VCaP (cell line): ENCODE results near the gene DPH2.

Source experiments
- H3K27ac ChIP-seq: fragments of 450-650 bp; 2 replicates; pipeline ENCODE4 v1.5.1; 2017
- CTCF ChIP-seq: fragments of 450-650 bp; conservative IDR thresholded peaks from 2 replicates; pipeline ENCODE4 v1.5.1; 2017; ENCODE audit warnings: mild to moderate bottlenecking, moderate library complexity

Gene DPH2

GRCh38 chr1:43978264-43978550, 8.4 kb downstream of the DPH2 start:
- TF ChIP-seq CTCF, result no peak
- peak overlapping the region; percentile 76; the same call in 1 of the 2 replicates for H3K27ac ChIP-seq

DNA sequence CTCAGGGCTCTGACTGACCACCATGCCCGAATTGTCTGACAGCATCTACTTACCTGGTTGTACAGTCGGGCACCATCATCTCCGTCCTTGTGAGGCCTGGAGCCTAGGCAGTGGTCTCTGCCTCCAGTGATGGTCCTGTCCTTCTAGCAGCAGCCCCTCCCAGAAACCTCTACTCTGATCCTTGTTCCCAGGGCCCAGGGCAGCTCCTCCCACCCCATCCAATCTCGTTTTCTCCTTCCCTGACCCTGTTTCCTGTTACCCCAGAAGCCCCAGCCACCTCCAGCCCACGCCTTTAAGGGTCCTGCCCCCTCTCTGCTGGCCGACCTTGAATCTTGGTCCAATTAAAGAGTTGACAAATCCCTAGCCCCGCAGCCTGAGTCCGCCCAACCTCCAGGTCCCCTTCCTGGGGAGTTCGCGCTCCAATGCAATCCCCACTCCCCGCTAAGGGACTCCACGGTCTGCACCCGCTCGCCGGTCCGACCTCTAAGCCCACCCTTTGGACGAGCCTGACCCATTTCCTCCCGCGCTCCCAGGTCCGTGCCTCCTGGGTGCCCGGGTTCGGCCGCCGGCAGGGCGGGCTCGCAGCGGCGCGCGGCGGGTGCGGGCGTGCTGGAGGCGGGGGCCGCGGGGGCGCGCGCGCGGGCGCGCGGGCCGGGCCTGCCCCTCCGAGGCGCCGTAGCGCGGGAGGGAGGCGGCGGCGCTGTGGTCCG, 8.9 kb downstream of the DPH2 start, which contains the start of gene B4GALT2:
B4GALT2 (plus strand) TSS at position 660 of the 710 bp plus-strand sequence. CDS start 1,951 bp downstream, outside the sequence.
- H3K27ac ChIP-seq, result peak within 1 kb of the TSS; percentile 76
- no peak for TF ChIP-seq CTCF

- TF ChIP-seq CTCF, result no peak
- peak overlapping the region; percentile 76; the same call in 1 of the 2 replicates for H3K27ac ChIP-seq
These were observed 9.4 kb downstream of the DPH2 start for GRCh38 chr1:43979261-43979527.

DNA sequence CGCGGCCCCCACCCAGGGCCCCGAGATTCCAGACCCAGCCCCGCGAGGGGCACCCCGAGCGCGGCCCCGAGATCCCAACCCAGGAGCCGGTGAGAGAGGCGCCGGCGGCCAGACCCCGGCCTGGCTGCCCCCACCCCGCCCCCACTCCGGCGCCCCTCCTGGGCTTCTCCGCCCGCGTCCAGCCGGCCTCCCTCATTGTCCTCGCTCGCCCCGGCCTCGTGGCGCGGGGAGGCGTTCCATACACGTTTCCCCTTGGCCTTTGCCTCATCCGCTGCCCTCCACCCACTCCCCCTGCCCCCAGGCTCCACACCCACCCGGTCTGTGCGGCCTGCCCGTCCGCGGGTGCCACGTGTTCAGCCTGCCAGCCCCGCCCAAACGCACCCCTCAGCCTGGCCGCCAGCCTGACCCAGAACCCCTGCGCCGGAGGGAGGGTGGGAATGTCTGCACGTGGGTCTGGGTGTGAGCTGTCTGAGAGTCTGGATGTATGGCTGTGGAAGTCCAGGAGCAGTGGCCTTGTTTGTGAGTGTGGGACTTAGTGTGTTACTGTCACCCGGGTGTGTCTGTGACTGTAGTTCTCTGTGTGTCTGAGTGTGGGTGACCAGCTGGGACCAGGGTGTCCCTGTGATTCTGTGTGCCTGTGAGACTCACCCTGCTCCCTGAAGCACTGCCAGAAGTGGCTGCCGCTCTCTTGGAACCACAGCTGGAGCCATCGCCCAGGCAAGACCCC, 9.9 kb downstream of the DPH2 start:
- peak overlapping the region; percentile 76 for H3K27ac ChIP-seq
- no peak for TF ChIP-seq CTCF

DNA sequence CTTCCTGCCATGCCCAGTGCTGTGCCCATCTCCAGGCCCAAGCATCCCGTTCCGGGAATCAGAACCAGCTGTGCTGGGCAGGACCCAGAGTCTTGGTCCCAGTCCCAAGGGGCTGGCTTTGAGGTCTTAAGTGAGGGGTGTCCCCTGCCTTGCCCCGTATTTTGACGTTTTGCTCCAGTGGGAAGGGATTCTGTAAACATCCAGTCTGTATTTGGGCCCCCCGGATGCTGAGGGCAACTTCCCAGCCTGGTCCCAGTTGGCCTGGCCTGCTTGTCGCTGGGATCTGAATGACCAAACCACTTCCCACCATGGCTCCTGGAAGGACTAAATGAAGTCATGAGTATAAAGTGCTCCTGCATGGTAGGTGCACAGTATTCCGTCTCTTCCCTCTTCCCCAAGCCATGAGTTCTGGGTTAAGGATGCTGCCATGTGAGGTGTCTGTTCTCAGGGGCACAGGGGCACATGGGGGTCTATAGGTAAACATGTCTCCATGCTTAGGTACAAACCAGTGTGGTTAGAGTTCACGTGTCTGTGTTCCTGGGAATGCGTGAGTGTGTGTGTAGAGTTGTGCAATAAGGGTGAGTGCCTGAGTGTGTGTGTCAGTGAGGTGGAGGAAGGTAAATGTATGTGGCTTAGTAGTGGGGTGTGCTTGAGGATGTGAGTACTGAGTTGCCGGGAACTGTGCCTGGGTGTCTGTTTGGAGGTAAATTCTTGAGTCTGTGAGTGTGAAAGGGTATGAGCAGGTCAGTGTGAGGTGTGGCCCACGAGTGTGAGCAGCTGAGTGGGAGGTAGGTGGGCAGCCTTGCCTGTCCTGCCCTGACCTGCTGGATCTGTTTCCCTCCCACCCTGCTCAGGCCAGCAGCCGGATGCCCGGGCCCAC, 10.7 kb downstream of the DPH2 start:
- H3K27ac ChIP-seq, result peak overlapping the region; percentile 76
- TF ChIP-seq CTCF, result no peak

DNA sequence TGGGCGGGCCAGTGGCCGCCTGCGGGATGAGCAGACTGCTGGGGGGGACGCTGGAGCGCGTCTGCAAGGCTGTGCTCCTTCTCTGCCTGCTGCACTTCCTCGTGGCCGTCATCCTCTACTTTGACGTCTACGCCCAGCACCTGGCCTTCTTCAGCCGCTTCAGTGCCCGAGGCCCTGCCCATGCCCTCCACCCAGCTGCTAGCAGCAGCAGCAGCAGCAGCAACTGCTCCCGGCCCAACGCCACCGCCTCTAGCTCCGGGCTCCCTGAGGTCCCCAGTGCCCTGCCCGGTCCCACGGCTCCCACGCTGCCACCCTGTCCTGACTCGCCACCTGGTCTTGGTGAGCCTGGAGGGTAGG, 11.3 kb downstream of the DPH2 start:
- no peak for TF ChIP-seq CTCF
- no peak overlapping the region for H3K27ac ChIP-seq

- no peak overlapping the region for H3K27ac ChIP-seq
- TF ChIP-seq CTCF, result no peak
These were observed 11.8 kb downstream of the DPH2 start for GRCh38 chr1:43981636-43982035.
